Endothelial cell (in vitro differentiated cells): Measurements from ENCODE around the gene ARX. TPM values are rescaled to one million over a fixed set of nuclear protein-coding genes. Genes with fewer than 3 reads are reported as not detected.
A peak's percentile ranks its signal among the peaks of the same experiment; 100 is the strongest.

Experiments
- DNase-seq: peaks from one replicate; pipeline ENCODE4 v3.0.0; 2021; ENCODE audit warnings: low spot score
- H3K27ac Mint-ChIP-seq: one replicate; pipeline ENCODE4 v1.8.0; 2021; ENCODE audit warnings: mixed read lengths, inconsistent platforms; ENCODE audit not compliant: unreplicated experiment
- H3K27me3 Mint-ChIP-seq: one replicate; pipeline ENCODE4 v1.8.0; 2021; ENCODE audit warnings: mild to moderate bottlenecking, moderate library complexity, mixed read lengths, inconsistent platforms; ENCODE audit not compliant: unreplicated experiment
- H3K36me3 Mint-ChIP-seq: one replicate; pipeline ENCODE4 v1.8.0; 2021; ENCODE audit warnings: mild to moderate bottlenecking, low read depth, mixed read lengths, inconsistent platforms; ENCODE audit not compliant: unreplicated experiment
- H3K4me1 Mint-ChIP-seq: one replicate; pipeline ENCODE4 v1.8.0; 2021; ENCODE audit warnings: mild to moderate bottlenecking, mixed read lengths, inconsistent platforms; ENCODE audit not compliant: unreplicated experiment
- H3K4me3 Mint-ChIP-seq: one replicate; pipeline ENCODE4 v1.8.0; 2021; ENCODE audit warnings: mild to moderate bottlenecking, mixed read lengths, inconsistent platforms; ENCODE audit not compliant: unreplicated experiment
- H3K9me3 Mint-ChIP-seq: one replicate; pipeline ENCODE4 v1.8.0; 2021; ENCODE audit warnings: mixed read lengths, inconsistent platforms; ENCODE audit not compliant: unreplicated experiment
- total RNA-seq: library from RNA; stranded (reverse); fragmentation: NEBNext Ultra II Directional; extraction: Animal tissue kit (Norgen Biotek cat#: 25700); gene quantifications from one replicate; pipeline ENCODE4 v1.2.1, GENCODE V29; 2021; ENCODE audit not compliant: unreplicated experiment
- TF ChIP-seq, protein P1 (sequence below): fragments of 200-600 bp; sonication (generic); IDR thresholded peaks from one replicate; pipeline ENCODE4 v1.5.0; 2021; ENCODE audit warnings: antibody characterized with exemption; ENCODE audit not compliant: unreplicated experiment

Gene ARX
- total RNA-seq, 1 donor from 2014 or later, result not detected

DNA sequence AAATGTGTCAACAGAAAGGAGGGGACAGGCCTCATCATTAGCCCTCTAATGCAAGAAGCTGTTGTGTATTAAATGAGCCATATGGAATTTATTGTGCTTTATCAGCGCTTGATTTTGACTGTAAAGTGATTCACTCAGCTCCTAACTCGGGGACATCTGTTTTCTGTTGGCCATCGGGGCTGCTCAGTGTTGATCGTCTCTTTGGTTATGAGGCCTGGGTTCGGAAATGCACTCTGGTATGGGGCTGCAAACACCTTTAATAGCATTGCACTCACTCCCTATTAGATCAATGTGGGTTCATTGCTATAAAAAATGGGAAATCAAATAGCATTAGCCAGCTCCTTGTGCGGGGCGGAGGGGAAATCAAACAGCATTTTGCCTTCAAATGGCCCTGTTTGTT lies 6.4 kb downstream of the ARX start:
- H3K4me3 Mint-ChIP-seq, result no peak overlapping the region

DNA sequence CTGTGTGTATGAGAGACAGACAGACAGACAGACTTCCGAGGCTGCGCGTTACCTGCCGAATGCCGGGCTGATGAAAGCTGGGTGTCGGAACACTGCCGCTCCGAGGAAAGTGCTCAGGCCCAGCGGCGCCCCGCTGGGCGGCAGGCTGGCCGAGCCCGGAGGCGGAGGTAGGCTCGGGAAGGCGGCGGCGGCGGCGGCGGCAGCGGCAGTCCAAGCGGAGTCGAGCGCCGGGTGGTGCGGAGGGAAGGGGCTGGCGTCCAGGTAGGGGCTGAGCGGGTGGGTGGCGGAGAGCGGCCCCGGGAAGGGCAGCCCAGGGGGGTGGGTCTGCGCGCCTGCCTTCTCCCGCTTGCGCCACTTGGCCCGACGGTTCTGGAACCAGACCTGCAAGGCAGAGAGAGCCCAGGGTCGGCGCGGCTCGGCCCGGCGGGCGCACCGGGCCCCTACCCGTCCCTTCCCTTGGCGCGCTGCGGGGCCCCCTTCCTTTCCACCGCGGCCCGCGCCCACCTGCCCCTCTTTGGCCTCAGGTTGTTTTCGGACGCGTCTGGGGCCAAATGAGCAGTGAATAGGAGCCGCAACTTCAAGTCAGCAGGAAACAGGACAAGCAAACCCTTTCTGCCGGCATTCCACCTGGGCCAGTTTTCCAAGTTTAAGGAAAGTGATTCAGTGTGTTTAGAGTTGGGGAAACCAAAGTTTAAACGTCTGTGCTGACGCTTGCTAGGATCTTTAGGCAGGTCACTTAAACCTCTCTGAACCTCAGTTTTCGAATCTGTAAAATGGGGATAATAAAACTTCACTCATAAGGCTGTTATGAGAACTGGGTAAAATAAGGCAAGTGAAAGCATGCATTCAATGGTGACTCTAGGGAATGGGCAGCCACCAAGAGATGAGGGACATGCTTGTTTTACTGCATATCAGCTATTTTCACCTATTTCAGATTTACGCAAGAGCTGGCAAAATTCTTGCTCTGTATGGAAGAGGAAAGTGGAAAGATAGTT lies 8.4 kb downstream of the ARX start:
- H3K27ac Mint-ChIP-seq, result no peak overlapping the region
- H3K9me3 Mint-ChIP-seq, result no peaks in the 10 kb centered on the region
- peaks cover 25% of the 10 kb centered on the region for H3K27me3 Mint-ChIP-seq
- TF ChIP-seq, protein P1, sequence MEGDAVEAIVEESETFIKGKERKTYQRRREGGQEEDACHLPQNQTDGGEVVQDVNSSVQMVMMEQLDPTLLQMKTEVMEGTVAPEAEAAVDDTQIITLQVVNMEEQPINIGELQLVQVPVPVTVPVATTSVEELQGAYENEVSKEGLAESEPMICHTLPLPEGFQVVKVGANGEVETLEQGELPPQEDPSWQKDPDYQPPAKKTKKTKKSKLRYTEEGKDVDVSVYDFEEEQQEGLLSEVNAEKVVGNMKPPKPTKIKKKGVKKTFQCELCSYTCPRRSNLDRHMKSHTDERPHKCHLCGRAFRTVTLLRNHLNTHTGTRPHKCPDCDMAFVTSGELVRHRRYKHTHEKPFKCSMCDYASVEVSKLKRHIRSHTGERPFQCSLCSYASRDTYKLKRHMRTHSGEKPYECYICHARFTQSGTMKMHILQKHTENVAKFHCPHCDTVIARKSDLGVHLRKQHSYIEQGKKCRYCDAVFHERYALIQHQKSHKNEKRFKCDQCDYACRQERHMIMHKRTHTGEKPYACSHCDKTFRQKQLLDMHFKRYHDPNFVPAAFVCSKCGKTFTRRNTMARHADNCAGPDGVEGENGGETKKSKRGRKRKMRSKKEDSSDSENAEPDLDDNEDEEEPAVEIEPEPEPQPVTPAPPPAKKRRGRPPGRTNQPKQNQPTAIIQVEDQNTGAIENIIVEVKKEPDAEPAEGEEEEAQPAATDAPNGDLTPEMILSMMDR, result no peak
- no peaks in the 10 kb centered on the region for H3K36me3 Mint-ChIP-seq
- peak overlapping the region; percentile 11 for H3K4me3 Mint-ChIP-seq
- H3K4me1 Mint-ChIP-seq, result peaks cover 13% of the 10 kb centered on the region
- DNase-seq, result no peak

More for the DNA sequence above, 6.4 kb downstream of the ARX start:
- Mint-ChIP-seq H3K27ac (no peak overlapping the region), H3K9me3 (no peaks in the 10 kb centered on the region), H3K27me3 (peaks cover 22% of the 10 kb centered on the region), H3K4me1 (peaks cover 6% of the 10 kb centered on the region), H3K36me3 (no peaks in the 10 kb centered on the region)
- TF ChIP-seq, protein P1, result no peak
- no peak for DNase-seq

DNA sequence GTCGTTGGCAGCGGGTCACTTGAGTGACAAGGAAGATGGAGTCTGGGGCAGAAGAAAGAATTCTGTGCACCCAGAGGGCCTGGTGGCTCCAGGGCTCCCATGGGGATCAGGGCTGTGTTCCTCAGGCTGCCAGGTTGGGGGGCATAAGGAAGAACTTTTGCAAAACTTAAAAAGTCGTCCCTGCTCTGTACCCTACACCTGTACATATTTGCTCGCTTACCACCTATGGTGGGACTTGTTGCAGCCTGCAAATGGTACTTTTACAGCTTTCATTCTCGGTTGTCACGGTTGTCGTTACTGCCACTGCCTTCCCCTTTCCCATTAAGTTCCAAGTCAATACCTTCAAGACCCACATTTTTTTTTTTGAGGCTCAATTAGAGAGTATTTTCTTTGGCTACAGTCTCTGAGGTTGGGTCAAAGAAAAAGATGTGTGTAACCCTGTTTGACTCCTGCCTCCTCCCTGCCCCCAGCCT lies 9.1 kb downstream of the ARX start:
- Mint-ChIP-seq H3K4me3 (no peak overlapping the region), H3K36me3 (no peaks in the 10 kb centered on the region), H3K27ac (no peak overlapping the region)

DNA sequence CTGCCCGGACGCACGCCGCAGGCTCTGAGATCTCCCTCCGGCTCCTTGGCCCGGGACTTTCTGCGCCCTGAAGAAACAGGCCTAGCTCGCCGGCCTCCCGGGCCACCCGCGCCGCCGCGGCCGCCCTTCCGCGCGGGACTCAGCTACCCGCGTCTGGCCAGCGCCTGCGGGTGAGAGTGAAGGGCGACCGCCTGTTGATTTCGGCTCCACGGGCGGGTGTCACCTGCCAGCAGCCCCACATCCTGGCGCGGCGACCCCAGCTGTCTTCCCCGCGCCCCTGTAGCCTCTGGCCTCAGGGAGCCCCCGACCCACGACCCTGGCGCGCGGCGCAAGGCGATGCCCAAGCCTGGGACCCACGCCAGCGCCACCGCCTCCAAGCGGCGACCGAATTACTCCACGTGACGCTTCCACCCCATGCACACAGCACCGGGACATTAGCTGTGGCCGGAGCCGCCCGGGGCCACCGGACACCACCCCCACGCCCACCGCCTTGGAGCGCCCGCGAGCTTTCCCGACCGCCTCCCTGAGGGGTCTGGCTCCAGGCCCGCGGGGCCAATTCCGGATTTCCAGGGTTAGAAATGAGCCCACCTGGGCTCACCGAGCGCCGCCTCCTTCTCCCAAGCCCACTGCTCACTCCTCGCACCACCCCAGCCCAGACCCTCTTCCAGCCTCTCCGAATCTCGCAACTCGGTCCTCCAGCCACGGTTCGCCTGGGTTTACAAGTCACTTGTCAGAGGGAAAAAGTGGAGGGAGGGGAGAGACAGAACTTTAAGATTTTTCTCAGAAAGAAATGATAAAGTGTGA lies 10.2 kb downstream of the ARX start:
- TF ChIP-seq, protein P1, result no peak
- peaks cover 23% of the 10 kb centered on the region for H3K27me3 Mint-ChIP-seq
- DNase-seq, result no peak
- no peaks in the 10 kb centered on the region for H3K9me3 Mint-ChIP-seq
- H3K27ac Mint-ChIP-seq, result no peak overlapping the region
- H3K36me3 Mint-ChIP-seq, result no peaks in the 10 kb centered on the region
- H3K4me1 Mint-ChIP-seq, result peaks cover 13% of the 10 kb centered on the region
- H3K4me3 Mint-ChIP-seq, result no peak overlapping the region

More for the DNA sequence above, 9.1 kb downstream of the ARX start:
- DNase-seq, result no peak
- peaks cover 13% of the 10 kb centered on the region for H3K4me1 Mint-ChIP-seq
- H3K27me3 Mint-ChIP-seq, result peaks cover 24% of the 10 kb centered on the region
- no peaks in the 10 kb centered on the region for H3K9me3 Mint-ChIP-seq
- TF ChIP-seq, protein P1, result no peak
